RWPE1 (cell line): ENCODE measurements around the gene CRK.
"Not testable (repeated sequence)": the region's sequence is repeated elsewhere in the genome, so short reads cannot be mapped to it uniquely, and the experiment has no call there.

Experiments used
- CTCF ChIA-PET: fragments of 350-600 bp; sonication (Branson Sonifier 250); formaldehyde crosslinking; extraction: SDS; loops from one replicate; lab custom pipeline; 2021; lab: Yijun Ruan, JAX
- POLR2A ChIA-PET: fragments of 400-600 bp; formaldehyde crosslinking; extraction: SDS; loops from one replicate; lab custom pipeline; 2020; ENCODE audit warnings: antibody characterized with exemption; ENCODE audit not compliant: low non-redundant PET; lab: Yijun Ruan, JAX
- DNase-seq: peaks from one replicate; pipeline ENCODE4 v3.0.0; 2012; ENCODE audit warnings: low spot score
- H3K27ac ChIP-seq: fragments of 450-650 bp; 2 replicates; pipeline ENCODE4 v1.5.1; 2017
- TF ChIP-seq, protein P1 (sequence below): fragments of 450-650 bp; conservative IDR thresholded peaks from 2 replicates; pipeline ENCODE4 v1.5.1; 2017; ENCODE audit warnings: low read depth, mild to moderate bottlenecking

Gene CRK

DNA sequence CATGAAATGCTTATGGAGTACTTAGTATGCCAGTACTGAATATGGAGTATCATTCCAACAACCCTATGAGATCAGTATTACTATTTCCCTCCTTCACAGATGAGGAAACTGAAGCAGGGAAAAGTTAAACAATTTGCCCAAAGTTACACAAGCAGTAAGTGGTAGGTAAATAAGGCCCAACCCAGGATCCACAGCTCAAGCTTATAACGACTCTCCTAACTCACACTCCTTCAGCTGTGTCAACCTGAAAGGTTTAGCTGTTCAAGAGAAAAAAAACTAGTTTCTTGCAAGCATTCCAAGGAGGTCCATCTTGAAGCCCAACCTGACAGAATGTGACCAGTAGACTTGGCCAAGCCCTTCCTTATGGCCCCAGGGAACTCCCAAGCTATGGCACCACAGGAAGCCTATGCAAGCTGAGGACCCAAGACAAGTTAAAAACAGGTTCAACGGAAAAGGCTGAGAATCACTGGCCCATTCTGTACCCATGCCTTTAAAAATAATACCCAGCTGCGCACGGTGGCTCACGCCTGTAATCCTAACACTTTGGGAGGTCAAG, 6.5 kb downstream of the CRK start:
- no peak overlapping the region for H3K27ac ChIP-seq

DNA sequence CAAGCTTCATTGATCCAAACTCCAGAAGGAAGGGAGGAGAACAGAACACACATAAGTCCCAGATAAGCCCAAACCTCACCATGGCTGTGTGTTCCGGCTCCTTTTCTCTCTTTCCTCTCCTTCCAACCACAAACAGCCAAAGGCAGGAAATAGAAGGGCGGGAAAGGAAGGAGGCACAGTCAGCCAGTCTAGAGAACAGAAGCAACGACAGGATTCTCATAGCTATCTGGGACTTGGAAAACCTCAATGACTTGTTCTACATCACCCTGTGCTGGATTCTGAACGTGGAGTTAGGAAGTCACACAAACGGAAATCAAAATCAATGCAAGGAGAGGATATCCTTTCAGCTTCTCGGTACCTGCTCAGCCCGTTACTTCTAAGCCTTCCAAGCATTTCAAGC, 9.0 kb downstream of the CRK start:
- ChIA-PET POLR2A (no interaction called here), CTCF (interaction anchor here (0.6 kb wide), 1 partner anchor 142 kb away, joined by 3 read pairs; no protein-coding TSS in a partner anchor)
- TF ChIP-seq, protein P1, sequence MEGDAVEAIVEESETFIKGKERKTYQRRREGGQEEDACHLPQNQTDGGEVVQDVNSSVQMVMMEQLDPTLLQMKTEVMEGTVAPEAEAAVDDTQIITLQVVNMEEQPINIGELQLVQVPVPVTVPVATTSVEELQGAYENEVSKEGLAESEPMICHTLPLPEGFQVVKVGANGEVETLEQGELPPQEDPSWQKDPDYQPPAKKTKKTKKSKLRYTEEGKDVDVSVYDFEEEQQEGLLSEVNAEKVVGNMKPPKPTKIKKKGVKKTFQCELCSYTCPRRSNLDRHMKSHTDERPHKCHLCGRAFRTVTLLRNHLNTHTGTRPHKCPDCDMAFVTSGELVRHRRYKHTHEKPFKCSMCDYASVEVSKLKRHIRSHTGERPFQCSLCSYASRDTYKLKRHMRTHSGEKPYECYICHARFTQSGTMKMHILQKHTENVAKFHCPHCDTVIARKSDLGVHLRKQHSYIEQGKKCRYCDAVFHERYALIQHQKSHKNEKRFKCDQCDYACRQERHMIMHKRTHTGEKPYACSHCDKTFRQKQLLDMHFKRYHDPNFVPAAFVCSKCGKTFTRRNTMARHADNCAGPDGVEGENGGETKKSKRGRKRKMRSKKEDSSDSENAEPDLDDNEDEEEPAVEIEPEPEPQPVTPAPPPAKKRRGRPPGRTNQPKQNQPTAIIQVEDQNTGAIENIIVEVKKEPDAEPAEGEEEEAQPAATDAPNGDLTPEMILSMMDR, result no peak

More for the DNA sequence above, 6.5 kb downstream of the CRK start:
- DNase-seq, result no peak
- CTCF ChIA-PET, result interaction anchor here (0.5 to 0.6 kb wide), 2 partner anchors 31 to 41 kb away, joined by 3 to 5 read pairs; no protein-coding TSS in a partner anchor
- TF ChIP-seq, protein P1, result no peak
- POLR2A ChIA-PET, result no interaction called here

DNA sequence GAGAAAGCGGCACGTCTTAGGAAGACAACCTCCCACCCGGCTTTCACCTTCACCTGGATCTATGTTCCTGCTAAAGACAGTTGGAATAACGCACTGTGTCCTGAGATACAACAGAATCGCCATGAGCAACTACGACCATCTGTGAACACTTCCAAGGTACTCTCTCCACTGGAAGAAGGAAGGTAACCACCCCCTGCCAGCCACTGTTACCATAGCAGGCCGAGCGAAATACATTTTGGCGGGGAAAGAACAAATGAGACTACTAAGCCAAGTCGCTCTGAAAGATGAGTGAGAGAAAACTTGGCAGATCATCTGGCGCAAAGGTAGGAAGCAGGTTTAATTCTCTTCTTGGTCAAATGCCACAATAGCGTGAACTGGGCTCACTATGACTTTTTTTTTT, 9.8 kb downstream of the CRK start:
- TF ChIP-seq, protein P1, result no peak
- no peak overlapping the region for H3K27ac ChIP-seq
- ChIA-PET CTCF (no interaction called here), POLR2A (no interaction called here)
- no peak for DNase-seq

More for the DNA sequence above, 9.0 kb downstream of the CRK start:
- no peak overlapping the region for H3K27ac ChIP-seq
- no peak for DNase-seq

DNA sequence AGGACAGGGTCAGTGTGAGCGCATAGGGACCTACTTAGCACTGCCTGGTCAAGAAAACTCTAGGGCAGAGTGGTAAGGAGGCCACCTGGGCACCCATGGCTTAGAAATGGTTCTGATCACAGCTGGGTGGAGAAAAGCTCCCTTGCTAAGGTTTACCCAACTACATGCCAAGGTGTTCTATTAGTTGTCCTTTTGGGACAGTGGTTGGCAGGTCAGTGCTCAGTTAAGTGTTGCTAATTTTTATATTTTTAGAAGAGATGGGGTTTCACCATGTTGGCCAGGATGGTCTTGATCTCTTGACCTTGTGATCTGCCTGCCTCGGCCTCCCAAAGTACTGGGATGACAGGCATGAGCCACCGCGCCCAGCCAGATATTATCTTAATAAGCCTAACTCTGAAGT, 10.3 kb downstream of the CRK start:
- H3K27ac ChIP-seq, POLR2A ChIA-PET, DNase-seq: not testable (repeated sequence)
- CTCF ChIA-PET, result interaction anchor here (0.7 kb wide), 1 partner anchor 25 kb away, joined by 3 read pairs; no protein-coding TSS in a partner anchor

GRCh38 chr17:1442721-1443120, 13.3 kb downstream of the CRK start:
- DNase-seq, H3K27ac ChIP-seq, POLR2A ChIA-PET, CTCF ChIA-PET: not testable (repeated sequence)

DNA sequence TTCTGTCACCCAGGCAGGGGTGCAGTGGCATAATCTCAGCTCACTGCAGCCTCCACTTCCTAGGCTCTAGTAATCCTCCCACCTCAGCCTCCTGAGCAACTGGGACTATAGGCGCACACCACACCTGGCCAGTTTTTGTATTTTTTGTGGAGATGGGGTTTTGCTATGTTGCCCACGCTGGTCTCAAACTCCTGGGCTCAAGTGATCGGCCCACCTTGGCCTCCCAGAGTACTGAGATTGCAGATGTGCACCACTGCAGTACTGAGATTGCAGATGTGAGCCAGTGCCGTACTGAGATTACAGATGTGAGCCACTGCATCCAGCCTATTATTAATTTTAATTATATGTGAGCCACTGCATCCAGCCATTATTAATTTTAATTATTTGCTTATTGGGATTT, 13.8 kb downstream of the CRK start:
- CTCF ChIA-PET, result no interaction called here

DNA sequence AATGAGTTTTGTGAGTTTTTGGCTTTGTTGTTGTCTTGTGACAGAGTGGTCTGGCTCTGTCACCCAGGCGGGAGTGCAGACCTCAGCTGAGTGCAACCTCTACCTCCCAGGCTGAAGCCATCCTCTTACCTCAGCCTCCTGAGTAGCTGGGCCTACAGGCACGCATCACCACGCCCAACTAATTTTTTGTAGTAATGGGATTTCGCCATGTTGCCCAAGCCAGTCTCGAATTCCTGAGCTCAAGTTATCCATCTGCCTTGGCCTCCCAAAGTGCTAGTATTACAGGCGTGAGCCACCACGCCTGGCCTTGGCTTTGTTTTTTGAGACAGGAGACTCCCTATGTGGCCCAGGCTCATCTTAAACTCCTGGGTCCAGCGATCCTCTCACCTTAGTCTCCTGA, 15.1 kb downstream of the CRK start:
- peak overlapping the region; percentile 23 for H3K27ac ChIP-seq
- TF ChIP-seq, protein P1, result no peak
- DNase-seq, result no peak
- ChIA-PET POLR2A (interaction anchor here (0.6 kb wide), 1 partner anchor 8 kb away, joined by 5 read pairs; no protein-coding TSS in a partner anchor), CTCF (no interaction called here)

More for the DNA sequence above, 13.8 kb downstream of the CRK start:
- POLR2A ChIA-PET, result no interaction called here
- TF ChIP-seq, protein P1, result no peak
- no peak for DNase-seq
- no peak overlapping the region for H3K27ac ChIP-seq
